Motor neuron (in vitro differentiated cells): ENCODE data around the gene CAMP. TPM values are rescaled to one million over a fixed set of nuclear protein-coding genes. Genes with fewer than 3 reads are reported as not detected.
"Not testable (repeated sequence)": the region's sequence is repeated elsewhere in the genome, so short reads cannot be mapped to it uniquely, and the experiment has no call there.

Experiments
- ATAC-seq, 8 experiments: fragments of 200-7000 bp; cut with Tn5 transposase; replicated peaks in 6 of 8; 2 replicates each; pipeline ENCODE4 v1.8.0; 2021; ENCODE audit warnings: mild to moderate bottlenecking in 8 of 8, moderate library complexity in 8 of 8
- H3K27ac ChIP-seq, 2 donors: fragments of 250-450 bp; sonication (Bioruptor Pico); 2 replicates each; pipeline ENCODE4 v1.9.0; 2021; ENCODE audit warnings: antibody characterized with exemption in 2 of 2, mild to moderate bottlenecking in 2 of 2, moderate library complexity in 1 of 2
- H3K4me1 ChIP-seq, 2 donors: fragments of 250-450 bp; sonication (Bioruptor Pico); replicated peaks in 1 of 2; 2 replicates each; pipeline ENCODE4 v1.6.1; 2021; ENCODE audit warnings: antibody characterized with exemption in 2 of 2, mild to moderate bottlenecking in 2 of 2, moderate library complexity in 1 of 2
- H3K4me3 ChIP-seq, 5 donors: fragments of 250-450 bp; sonication (Bioruptor Pico); 2 replicates each; pipeline ENCODE4 v1.9.0; 2021; ENCODE audit warnings: antibody characterized with exemption in 5 of 5, mild to moderate bottlenecking in 5 of 5, moderate library complexity in 4 of 5
- WGBS, 10 experiments: fragments of 450-650 bp; shearing (Covaris generic); methylation state at CpG; one replicate each; pipeline ENCODE4 v1.0.0; 2022; 5-methylcytosine and 5-hydroxymethylcytosine counted together
- in situ Hi-C, 9 experiments: fragments of 400-800 bp; cut with MboI; loops; one replicate each; pipeline ENCODE4 v1.15.0; 2021; ENCODE audit warnings: low sequenced_read_pairs in 9 of 9, low pct_unique_long_range_greater_than_20kb in 2 of 9; ENCODE audit not compliant: unreplicated experiment in 9 of 9
- total RNA-seq, 8 experiments: library from RNA; unstranded; fragments of 300-600 nt; gene quantifications; 2 replicates each; pipeline versions ENCODE4 v1.2.3 to v1.2.4, GENCODE V29; 2022

CAMP gene
- total RNA-seq, 8 experiments from 2014 or later, result 0.70 to 488 (median 6.5) TPM; not detected in 5

DNA sequence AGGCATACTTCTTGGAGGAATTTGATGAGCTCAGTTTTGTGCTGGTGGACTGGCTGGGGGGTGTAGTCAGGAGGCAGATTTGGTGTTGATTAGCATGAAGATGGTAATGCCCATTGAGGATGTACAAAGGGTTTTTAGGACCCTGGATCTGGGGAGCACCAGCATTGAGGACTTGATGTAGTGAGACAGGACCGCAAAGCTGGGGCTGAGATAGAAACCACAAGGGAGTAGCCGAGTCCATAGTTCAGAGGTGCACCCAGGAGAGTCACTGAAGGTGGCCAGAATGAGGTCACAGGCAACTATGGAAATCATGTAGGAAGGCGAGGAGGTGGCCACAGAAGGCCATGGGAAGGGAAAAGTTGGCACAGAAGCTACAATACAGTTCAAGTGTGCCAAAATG is 32.4 kb upstream of the CAMP start:
- H3K4me1 ChIP-seq, result peaks cover 4 to 5% of the 10 kb centered on the region in 2 donors
- no peak overlapping the region for H3K27ac ChIP-seq
- ATAC-seq, result no peak
- in situ Hi-C loops, result no loop called here
- no peak overlapping the region for H3K4me3 ChIP-seq
- 40 to 95% (median 70%) methylated on average over 1 to 3 of the region's 3 CpGs; no CpG with 5 or more reads in 3 of the 10 experiments for WGBS, 10 experiments

DNA sequence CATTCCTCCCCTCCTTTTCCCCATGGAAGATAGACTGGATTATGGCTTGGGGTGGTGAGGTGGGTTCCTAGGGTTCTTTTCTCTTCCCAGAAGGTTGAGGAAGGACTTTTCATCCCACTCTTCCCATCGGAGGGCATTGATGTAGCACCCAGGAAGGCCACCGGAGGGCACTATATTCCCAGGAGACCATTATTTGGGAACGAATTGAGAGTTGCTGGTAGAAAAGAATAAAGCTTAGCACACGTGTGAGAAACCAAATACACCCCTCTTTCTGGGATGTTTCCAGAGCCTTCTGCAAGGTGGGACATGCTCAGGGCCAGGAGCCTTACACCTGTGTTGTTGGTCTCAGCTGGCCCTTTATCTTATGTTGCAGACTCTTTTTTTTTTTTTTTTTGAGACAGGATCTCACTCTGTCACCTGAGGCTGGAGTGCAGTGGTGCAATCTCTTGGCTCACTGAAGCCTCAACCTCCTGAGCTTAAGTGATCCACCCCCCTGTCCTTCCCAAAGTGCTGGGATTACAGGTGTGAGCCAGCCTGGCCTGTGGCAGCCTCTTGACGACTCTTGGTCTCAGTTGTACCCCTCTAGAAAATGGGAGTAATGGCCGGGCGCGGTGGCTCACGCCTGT is 28.7 kb upstream of the CAMP start:
- Histone ChIP-seq H3K4me3 (no peak overlapping the region), H3K27ac (no peak overlapping the region), H3K4me1 (no peaks in the 10 kb centered on the region)
- in situ Hi-C loops, result no loop called here
- 0 to 20% (median 4%) methylated on average over 1 to 5 of the region's 9 CpGs; no CpG with 5 or more reads in 1 of the 10 experiments for WGBS, 10 experiments
- ATAC-seq, result peak; percentile 45 to 91 (median 64)

DNA sequence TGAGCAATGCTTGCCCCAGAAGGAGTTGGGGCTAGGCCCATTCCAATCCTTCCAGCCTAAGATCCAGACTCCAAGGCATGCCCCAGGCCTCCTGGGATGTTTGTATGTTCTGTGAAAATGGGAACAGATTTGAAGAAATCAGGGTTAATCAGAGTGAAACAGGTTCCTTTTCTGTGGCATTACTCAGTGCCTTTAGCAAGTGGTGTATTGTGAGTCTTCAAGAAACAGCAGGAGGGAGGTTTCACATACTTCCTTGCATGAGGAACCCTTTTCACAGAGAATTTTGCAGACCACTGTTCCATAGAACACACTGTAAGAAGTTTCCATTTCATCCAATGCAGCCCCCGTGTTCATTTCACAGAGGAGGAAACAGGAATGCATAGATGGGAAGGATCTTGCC is 26.7 kb upstream of the CAMP start:
- no peak for ATAC-seq
- in situ Hi-C loops, result no loop called here
- WGBS, 10 experiments, result 50 to 100% (median 70%) methylated on average over 1 of the region's 1 CpG; no CpG with 5 or more reads in 6 of the 10 experiments
- Histone ChIP-seq H3K27ac (no peak overlapping the region), H3K4me1 (no peaks in the 10 kb centered on the region), H3K4me3 (no peak overlapping the region)

DNA sequence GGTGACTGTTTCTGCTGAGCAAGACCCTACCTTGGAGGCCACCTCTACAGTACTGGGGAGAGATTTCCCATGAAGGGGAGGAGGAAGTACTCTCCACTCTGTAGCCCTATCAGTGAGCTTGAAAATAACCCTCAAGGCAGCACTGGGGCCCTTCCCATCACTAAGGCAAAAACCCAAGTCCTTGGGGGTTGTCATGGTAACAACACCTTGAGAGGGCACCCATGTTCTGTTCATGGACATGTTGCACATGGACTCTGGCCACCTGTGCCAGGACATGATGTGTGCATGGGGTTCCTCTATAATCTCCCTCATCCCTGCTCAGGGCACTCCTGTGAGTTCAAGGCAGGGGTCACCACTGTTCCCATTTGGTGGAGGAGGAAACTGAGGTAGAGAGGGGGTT is 24.2 kb upstream of the CAMP start:
- ATAC-seq, result no peak
- H3K27ac ChIP-seq, result no peak overlapping the region
- in situ Hi-C loops, result no loop called here
- no peak overlapping the region for H3K4me3 ChIP-seq
- peaks cover 2 to 4% of the 10 kb centered on the region in 2 donors for H3K4me1 ChIP-seq

DNA sequence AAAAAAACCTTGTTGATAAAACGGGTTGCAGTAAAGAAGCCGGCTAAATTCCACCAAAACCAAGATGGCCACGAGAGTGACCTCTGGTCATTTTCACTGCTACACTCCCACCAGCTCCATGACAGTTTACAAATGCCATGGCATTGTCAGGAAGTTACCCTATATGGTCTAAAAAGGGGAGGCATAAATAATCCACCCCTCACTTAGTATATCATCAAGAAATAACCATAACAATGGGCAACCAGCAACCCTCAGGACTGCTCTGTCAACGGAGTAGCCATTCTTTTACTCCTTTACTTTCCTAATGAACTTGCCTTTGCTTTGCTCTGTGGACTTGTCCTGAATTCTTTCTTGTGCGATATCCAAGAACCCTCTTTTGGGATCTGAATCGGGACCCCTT is 20.7 kb upstream of the CAMP start:
- Histone ChIP-seq H3K4me1 (peaks cover 2 to 4% of the 10 kb centered on the region in 2 donors), H3K27ac (no peak overlapping the region), H3K4me3 (no peak overlapping the region)
- ATAC-seq, result peak in 3 of 8 experiments; percentile 60 to 67 (median 66)
- WGBS, 10 experiments, result 10 to 100% (median 41%) methylated on average over 1 to 6 of the region's 6 CpGs; no CpG with 5 or more reads in 1 of the 10 experiments
- in situ Hi-C loops, result no loop called here

DNA sequence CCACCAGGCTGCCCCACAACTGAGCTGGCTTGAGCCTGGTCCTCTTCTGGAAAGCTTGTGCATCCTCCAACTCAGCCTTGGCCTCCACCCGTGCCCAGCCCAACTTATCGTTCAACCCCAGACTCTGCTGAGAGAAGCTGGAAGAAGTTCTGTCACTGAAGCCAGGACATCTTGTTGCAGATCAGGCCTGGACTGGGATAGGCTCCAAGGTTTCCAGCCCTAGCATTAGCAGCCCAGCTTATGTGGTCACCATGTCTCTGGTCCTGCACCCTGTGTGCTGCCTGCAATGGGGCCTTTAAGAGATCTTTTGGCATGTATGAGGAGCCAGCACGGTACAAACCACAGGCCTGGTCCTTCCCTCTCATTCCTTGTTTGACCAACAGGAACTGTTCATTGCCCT is 15.2 kb upstream of the CAMP start:
- in situ Hi-C loops, result no loop called here
- 73 to 95% (median 88%) methylated on average over 1 to 3 of the region's 3 CpGs; no CpG with 5 or more reads in 6 of the 10 experiments for whole genome bisulfite sequencing, 10 experiments
- peak in 1 of 8 experiments; percentile 45 for ATAC-seq
- no peak overlapping the region for H3K27ac ChIP-seq
- H3K4me1 ChIP-seq, result peaks cover 0 to under 1% of the 10 kb centered on the region in 2 donors
- H3K4me3 ChIP-seq, result no peak overlapping the region

DNA sequence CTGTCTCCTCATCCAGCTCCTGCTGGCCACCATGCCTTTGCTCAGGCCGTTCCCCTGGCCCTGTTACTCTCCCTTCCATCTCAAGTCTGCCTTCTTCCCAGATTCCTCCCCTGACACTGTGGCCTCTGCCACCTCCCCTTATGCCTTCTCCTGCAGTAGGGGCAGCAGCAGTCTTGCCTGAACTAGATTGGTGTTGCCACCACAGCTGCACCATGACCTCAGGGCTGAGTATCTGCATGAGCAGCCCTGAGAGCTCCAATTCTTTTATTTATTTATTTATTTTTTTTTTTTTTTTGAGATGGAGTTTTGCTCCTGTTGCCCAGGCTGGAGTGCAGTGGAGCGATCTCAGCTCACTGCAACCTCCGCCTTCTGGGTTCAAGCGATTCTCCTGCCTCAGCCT is 13.8 kb upstream of the CAMP start:
- Histone ChIP-seq H3K4me1 (no peaks in the 10 kb centered on the region), H3K27ac (no peak overlapping the region), H3K4me3 (no peak overlapping the region)
- WGBS, 10 experiments, result 75 to 100% (median 87%) methylated on average over 1 to 4 of the region's 4 CpGs; no CpG with 5 or more reads in 2 of the 10 experiments
- peak in 1 of 8 experiments; percentile 70 for ATAC-seq
- in situ Hi-C loops, result no loop called here

DNA sequence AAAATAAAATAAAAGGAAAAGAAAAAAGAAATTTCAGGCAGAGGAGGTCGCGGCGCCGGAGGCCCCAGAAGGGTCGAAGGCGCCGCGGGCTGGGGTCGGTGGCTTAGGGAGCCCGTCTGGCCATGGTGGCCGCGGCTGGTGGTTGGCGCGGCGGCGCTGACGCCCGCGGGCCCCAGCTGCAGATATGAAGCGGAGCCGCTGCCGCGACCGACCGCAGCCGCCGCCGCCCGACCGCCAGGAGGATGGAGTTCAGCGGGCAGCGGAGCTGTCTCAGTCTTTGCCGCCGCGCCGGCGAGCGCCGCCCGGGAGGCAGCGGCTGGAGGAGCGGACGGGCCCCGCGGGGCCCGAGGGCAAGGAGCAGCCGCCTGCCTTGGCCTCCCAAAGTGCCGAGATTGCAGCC is 12.8 kb upstream of the CAMP start:
- H3K4me1 ChIP-seq, H3K4me3 ChIP-seq, H3K27ac ChIP-seq, in situ Hi-C loops, ATAC-seq: not testable (repeated sequence)
- no CpG with 5 or more reads among the region's 48 CpGs for WGBS, 10 experiments

DNA sequence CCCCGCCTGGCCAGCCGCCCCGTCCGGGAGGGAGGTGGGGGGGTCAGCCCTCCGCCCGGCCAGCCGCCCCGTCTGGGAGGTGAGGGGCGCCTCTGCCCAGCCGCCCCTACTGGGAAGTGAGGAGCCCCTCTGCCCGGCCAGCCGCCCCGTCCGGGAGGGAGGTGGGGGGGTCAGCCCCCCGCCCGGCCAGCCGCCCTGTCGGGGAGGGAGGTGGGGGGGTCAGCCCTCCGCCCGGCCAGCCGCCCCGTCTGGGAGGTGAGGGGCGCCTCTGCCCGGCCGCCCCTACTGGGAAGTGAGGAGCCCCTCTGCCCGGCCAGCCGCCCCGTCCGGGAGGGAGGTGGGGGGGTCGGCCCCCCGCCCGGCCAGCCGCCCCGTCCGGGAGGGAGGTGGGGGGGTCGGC is 11.5 kb upstream of the CAMP start:
- H3K4me3 ChIP-seq, in situ Hi-C loops, ATAC-seq, H3K4me1 ChIP-seq, H3K27ac ChIP-seq: not testable (repeated sequence)
- WGBS, 10 experiments, result no CpG with 5 or more reads among the region's 36 CpGs

DNA sequence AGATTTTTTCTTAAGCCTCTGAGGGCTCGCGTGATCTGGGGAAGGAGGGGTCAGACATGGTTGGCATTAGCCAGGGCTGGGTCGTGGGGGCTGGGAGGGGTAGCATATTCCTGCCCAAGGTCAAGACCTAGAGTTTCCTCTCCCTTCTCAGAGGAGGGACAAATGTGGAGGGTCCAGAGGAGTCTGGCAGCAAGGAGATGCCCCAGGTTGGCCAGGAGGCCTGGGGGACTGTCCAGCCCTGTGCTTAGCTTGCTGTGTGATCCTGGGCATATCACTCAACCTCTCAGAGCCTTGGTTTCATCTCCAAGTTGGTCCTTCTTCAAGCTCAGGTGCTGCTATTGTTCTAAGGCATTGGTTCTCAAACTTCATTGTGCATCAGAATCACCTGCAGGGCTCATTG is 9.1 kb upstream of the CAMP start:
- ATAC-seq, result no peak
- in situ Hi-C loops, result no loop called here
- 100% methylated on average over 3 of the region's 3 CpGs; no CpG with 5 or more reads in 9 of the 10 experiments for WGBS, 10 experiments
- no peak overlapping the region for H3K27ac ChIP-seq
- H3K4me3 ChIP-seq, result no peak overlapping the region
- H3K4me1 ChIP-seq, result peaks cover 0 to 2% of the 10 kb centered on the region in 2 donors

DNA sequence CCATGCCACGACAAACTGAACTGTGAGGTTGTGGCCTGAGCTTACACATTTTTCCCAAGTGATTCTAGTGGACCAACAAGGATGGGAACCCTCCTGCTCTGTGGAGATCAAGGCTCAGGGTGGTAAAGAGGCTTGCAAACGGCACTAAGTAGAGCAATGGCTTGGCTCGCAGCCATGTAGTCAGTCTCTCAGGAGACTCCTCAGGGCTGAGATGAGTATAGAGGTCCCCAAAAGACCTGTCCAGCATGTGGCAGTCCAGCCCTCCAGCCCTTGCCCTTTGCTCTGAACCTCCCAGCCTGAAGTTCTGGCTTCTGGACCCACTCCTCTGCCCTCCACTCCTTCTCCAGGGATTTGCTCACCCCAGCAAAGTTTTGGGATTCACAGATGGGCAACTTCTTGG is 8.3 kb upstream of the CAMP start:
- ATAC-seq, result peak in 1 of 8 experiments; percentile 8
- Histone ChIP-seq H3K4me3 (no peak overlapping the region), H3K4me1 (peaks cover 0 to 2% of the 10 kb centered on the region in 2 donors), H3K27ac (no peak overlapping the region)
- WGBS, 10 experiments, result 13 to 100% (median 76%) methylated on average over 1 to 3 of the region's 3 CpGs; no CpG with 5 or more reads in 3 of the 10 experiments
- in situ Hi-C loops, result no loop called here

DNA sequence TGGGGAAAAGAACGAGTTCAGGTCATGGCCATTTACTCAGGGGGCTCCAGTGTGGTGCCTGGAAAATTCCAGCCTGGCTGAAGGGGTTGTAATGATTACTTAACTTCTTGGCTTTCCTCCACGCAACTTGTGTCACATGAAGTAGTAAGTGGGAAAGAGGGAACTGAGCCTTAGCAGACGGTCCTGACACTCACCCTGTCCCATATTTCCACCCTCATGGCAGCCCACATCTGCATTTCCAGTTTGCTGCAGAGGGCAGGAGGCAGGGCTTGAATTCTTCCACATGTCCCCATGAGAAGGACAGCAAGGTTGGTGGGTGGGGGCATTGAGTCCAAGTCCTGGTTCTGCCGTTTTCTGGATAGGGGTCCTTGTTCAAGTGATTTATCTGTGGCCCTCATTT is 7.8 kb upstream of the CAMP start:
- Histone ChIP-seq H3K4me3 (no peak overlapping the region), H3K4me1 (peaks cover 0 to 2% of the 10 kb centered on the region in 2 donors), H3K27ac (no peak overlapping the region)
- in situ Hi-C loops, result no loop called here
- ATAC-seq, result peak in 3 of 8 experiments; percentile 55 to 62 (median 59)
- WGBS, 10 experiments, result 0 to 100% (median 60%) methylated on average over 1 to 2 of the region's 4 CpGs; no CpG with 5 or more reads in 1 of the 10 experiments

DNA sequence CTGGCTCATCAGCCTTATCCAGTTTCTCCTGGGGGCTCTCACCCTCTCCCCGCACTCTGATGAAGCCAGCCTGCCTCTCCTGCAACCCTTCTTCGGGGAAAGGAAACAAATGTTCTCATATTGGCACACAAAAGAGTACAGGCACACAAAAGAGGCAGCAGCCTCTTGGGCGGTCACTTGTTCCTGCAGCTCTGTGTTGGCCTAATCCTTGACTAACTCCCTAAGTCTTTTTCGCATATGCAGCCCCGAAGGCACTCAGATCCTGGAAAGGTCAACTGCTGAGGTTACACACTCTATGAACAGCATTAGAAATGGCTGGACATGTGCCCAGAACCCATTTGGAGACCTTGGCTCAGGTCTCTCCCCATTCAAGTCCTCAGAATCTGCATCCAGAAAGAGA is 7.4 kb upstream of the CAMP start:
- H3K4me3 ChIP-seq, result no peak overlapping the region
- WGBS, 10 experiments, result 0 to 100% (median 55%) methylated on average over 1 to 5 of the region's 5 CpGs; no CpG with 5 or more reads in 7 of the 10 experiments
- peak in 3 of 8 experiments; percentile 78 to 86 (median 80) for ATAC-seq
- peaks cover 0 to 2% of the 10 kb centered on the region in 2 donors for H3K4me1 ChIP-seq
- H3K27ac ChIP-seq, result no peak overlapping the region
- in situ Hi-C loops, result no loop called here

DNA sequence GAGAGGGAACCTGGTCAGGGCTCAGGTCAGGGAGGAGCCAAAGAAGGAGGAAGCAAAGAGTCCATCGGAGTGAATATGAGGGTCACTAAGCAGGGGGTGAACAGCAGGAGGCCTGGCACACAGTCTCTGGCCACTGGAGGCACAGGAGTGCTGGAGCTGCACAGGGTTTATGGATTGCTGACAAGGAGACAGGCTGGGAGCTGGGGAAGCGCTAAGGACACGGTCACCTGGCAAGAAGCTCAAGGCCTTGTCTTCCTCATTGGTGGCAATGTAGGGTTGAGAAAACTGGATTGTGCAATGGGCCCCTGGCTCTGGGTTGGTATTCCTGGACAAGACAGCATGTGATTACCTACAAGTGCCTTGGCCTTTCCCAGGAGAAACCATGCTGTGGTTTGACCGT is 5.8 kb upstream of the CAMP start:
- H3K4me1 ChIP-seq, result peaks cover 0 to 2% of the 10 kb centered on the region in 2 donors
- 50 to 100% (median 83%) methylated on average over 1 to 4 of the region's 4 CpGs; no CpG with 5 or more reads in 3 of the 10 experiments for WGBS, 10 experiments
- ATAC-seq, result no peak
- H3K4me3 ChIP-seq, result no peak overlapping the region
- H3K27ac ChIP-seq, result no peak overlapping the region
- in situ Hi-C loops, result no loop called here
